OCI-LY3 (cell line): Measurements from ENCODE around the gene LBP.
"Not testable (repeated sequence)": the region's sequence is repeated elsewhere in the genome, so short reads cannot be mapped to it uniquely, and the experiment has no call there.

ENCODE experiments used
- H2AFZ ChIP-seq: fragments of 200-600, 300-600 bp; shearing (Covaris generic); 2 replicates; pipeline ENCODE4 v1.6.0; 2014; ENCODE audit warnings: antibody characterized with exemption, low read depth, low read length
- H3K27ac ChIP-seq: fragments of 200-600, 300-600 bp; sonication (generic); 2 replicates; pipeline ENCODE4 v1.5.1; 2014; ENCODE audit warnings: mild to moderate bottlenecking, low read length, moderate library complexity, mixed read lengths
- H3K27me3 ChIP-seq: fragments of 200-600, 300-600 bp; sonication (generic); 2 replicates; pipeline ENCODE4 v1.6.1; 2014; ENCODE audit warnings: low read depth, low read length, mixed read lengths
- H3K36me3 ChIP-seq: fragments of 200-600, 300-600 bp; sonication (generic); replicated peaks from 2 replicates; pipeline ENCODE3; 2014; ENCODE audit warnings: low read depth, low read length, mixed read lengths
- H3K4me1 ChIP-seq: fragments of 300-600, 200-600 bp; sonication (generic); 2 replicates; pipeline ENCODE4 v1.6.1; 2014; ENCODE audit warnings: low read length, mixed read lengths
- H3K4me2 ChIP-seq: fragments of 200-600, 300-600 bp; sonication (generic); 2 replicates; pipeline ENCODE4 v1.6.1; 2014; ENCODE audit warnings: low read length, mixed read lengths
- H3K4me3 ChIP-seq: fragments of 300-600, 200-600 bp; sonication (generic); 2 replicates; pipeline ENCODE4 v1.5.1; 2014; ENCODE audit warnings: antibody characterized with exemption, mild to moderate bottlenecking, low read length, moderate library complexity
- H3K79me2 ChIP-seq: fragments of 300-600, 200-600 bp; shearing (Covaris generic); 2 replicates; pipeline ENCODE4 v1.6.1; 2014; ENCODE audit warnings: mild to moderate bottlenecking, low read length, mixed read lengths
- H3K9ac ChIP-seq: fragments of 300-600, 200-600 bp; shearing (Covaris generic); 2 replicates; pipeline ENCODE4 v1.6.0; 2014; ENCODE audit warnings: mild to moderate bottlenecking, low read length, moderate library complexity
- H3K9me3 ChIP-seq: fragments of 200-600, 300-600 bp; shearing (Covaris generic); 2 replicates; pipeline ENCODE4 v1.6.1; 2014; ENCODE audit warnings: low read length, mixed read lengths; ENCODE audit not compliant: insufficient read depth
- H4K20me1 ChIP-seq: fragments of 200-600, 300-600 bp; sonication (generic); 2 replicates; pipeline ENCODE4 v1.6.1; 2016; ENCODE audit warnings: low read length, mixed read lengths; ENCODE audit not compliant: insufficient read depth
- EZH2phosphoT487 ChIP-seq: fragments of 200-600 bp; shearing (Covaris generic); IDR thresholded peaks from 2 replicates; pipeline ENCODE4 v1.6.1; 2018; ENCODE audit warnings: antibody characterized with exemption, mixed run types, low read depth
- TF ChIP-seq, protein P1 (sequence below): fragments of 200-600, 300-600 bp; sonication (generic); IDR thresholded peaks from 2 replicates; pipeline ENCODE4 v1.5.1; 2014; ENCODE audit warnings: antibody characterized with exemption, low read length, low read depth

The LBP gene

DNA sequence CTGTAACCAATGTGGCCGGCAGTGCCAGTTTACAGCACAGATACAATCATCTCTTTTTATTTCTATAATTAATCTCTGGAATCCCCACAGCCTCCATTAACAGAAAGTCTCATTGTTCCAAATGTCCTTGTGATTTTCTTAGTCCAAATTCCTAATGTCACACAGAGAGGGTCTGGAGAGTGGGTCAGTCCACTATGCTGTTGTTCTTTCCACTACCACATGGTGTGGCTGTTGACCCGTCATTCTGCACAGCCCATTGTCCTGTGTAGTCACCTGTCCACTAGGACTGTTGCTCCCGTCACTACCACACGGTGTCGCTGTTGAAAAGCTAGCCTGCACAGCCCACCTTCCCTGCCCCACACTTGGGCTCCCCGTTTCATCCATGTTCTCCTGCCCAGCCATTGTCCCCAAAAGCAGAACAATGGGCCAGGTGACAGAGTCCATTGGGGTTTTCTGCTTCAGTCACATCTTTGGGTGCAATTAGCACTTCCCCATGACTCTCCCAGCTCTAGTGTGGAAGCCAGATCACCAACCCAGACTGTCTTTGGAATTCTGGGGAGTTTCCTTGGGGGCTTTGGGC lies 8.6 kb upstream of the LBP start:
- Histone ChIP-seq H3K4me3 (no peak overlapping the region), H3K27me3 (peaks cover 53% of the 10 kb centered on the region), H2AFZ (no peak overlapping the region), H3K4me2 (no peak overlapping the region), H3K9me3 (no peaks in the 10 kb centered on the region), H3K27ac (no peak overlapping the region), H4K20me1 (no peaks in the 10 kb centered on the region; the same call in 1 of the 2 replicates), H3K4me1 (no peaks in the 10 kb centered on the region), H3K36me3 (no peaks in the 10 kb centered on the region), H3K9ac (no peak overlapping the region), H3K79me2 (no peaks in the 10 kb centered on the region)
- TF ChIP-seq EZH2phosphoT487 = no peak
- TF ChIP-seq, protein P1, sequence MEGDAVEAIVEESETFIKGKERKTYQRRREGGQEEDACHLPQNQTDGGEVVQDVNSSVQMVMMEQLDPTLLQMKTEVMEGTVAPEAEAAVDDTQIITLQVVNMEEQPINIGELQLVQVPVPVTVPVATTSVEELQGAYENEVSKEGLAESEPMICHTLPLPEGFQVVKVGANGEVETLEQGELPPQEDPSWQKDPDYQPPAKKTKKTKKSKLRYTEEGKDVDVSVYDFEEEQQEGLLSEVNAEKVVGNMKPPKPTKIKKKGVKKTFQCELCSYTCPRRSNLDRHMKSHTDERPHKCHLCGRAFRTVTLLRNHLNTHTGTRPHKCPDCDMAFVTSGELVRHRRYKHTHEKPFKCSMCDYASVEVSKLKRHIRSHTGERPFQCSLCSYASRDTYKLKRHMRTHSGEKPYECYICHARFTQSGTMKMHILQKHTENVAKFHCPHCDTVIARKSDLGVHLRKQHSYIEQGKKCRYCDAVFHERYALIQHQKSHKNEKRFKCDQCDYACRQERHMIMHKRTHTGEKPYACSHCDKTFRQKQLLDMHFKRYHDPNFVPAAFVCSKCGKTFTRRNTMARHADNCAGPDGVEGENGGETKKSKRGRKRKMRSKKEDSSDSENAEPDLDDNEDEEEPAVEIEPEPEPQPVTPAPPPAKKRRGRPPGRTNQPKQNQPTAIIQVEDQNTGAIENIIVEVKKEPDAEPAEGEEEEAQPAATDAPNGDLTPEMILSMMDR = peak; percentile 48

DNA sequence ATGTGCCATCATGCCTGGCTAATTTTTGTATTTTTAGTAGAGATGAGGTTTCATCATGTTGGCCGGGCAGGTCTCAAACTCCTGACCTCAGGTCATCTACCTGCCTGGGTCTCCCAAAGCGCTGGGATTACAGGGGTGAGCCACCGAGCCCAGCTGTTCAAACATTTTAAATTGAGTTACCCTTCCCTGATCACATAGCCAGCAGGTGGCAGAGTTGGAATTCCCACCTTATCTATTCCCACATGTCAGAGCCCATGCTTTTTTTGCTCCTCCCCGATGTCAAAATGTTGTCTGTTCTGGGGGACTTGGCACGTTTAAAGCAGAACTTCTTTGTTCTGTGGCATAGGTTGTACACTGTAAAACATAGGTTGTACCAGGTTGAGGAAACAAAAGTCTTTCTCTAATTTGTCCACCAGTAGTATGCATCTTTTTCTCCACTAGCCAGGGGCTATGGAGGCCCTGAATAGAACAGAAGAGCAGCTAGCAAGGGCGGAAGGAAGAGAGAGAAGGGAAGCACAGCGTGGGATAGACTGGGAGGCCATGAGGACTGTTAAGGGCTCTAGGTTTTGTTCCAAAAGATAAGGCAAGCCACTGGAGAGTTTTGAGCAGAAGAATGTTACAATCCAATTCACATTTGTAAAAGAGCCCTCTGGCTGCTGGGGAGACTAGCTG lies 7.3 kb upstream of the LBP start:
- Histone ChIP-seq H2AFZ (no peak overlapping the region), H3K36me3 (no peaks in the 10 kb centered on the region), H3K27ac (no peak overlapping the region), H3K9me3 (no peaks in the 10 kb centered on the region), H3K4me3 (no peak overlapping the region), H3K4me1 (no peaks in the 10 kb centered on the region), H4K20me1 (no peaks in the 10 kb centered on the region; the same call in 1 of the 2 replicates), H3K79me2 (no peaks in the 10 kb centered on the region), H3K4me2 (no peak overlapping the region), H3K27me3 (peaks cover 49% of the 10 kb centered on the region), H3K9ac (no peak overlapping the region)
- TF ChIP-seq EZH2phosphoT487 = no peak
- TF ChIP-seq, protein P1 = peak; percentile 44

DNA sequence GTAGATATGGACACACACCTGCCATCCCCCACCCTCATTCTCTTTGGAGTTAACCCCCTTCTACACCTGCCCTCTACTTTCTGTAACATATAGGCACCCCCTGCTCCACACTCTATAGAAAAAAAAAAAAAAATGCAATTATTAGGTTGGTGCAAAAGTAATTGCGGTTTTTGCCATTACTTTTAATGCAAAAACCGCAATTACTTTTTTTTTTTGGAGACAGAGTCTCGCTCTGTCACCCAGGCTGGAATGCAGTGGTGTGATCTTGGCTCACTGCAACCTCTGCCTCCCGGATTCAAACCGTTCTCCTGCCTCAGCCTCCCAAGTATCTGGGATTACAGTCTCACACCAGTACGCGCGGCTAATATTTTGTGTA lies 6.8 kb upstream of the LBP start:
- H3K4me3 ChIP-seq, H2AFZ ChIP-seq, H3K4me1 ChIP-seq, H4K20me1 ChIP-seq, H3K4me2 ChIP-seq, H3K36me3 ChIP-seq, H3K9ac ChIP-seq, H3K27ac ChIP-seq, H3K9me3 ChIP-seq, H3K79me2 ChIP-seq: not testable (repeated sequence)
- peaks cover 45% of the 10 kb centered on the region for H3K27me3 ChIP-seq

DNA sequence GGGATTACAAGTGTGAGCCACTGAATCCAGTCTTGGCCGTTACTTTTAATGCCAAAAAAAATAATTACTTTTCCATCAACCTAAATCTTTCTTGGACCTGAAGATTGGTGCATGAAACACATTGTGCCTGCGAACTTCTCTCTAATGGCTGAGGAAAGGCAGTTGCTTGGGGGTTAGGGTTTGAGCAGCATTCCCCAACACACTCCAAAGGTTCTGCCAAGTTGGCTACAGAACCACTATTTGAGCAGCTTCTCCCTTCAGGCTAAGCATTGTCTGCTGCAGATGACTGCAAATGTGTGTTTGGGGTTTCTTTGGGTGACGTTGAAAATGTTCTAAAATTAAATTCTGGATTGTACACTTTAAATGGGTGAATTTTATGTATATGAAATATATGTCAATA lies 6.3 kb upstream of the LBP start:
- Histone ChIP-seq H3K36me3 (no peaks in the 10 kb centered on the region), H3K27me3 (peaks cover 41% of the 10 kb centered on the region), H3K27ac (no peak overlapping the region)

More for the DNA sequence above, 6.3 kb upstream of the LBP start:
- Histone ChIP-seq H3K9me3 (no peaks in the 10 kb centered on the region), H3K9ac (no peak overlapping the region), H2AFZ (no peak overlapping the region), H3K4me2 (no peak overlapping the region), H4K20me1 (no peaks in the 10 kb centered on the region; the same call in 1 of the 2 replicates), H3K79me2 (no peaks in the 10 kb centered on the region), H3K4me3 (no peak overlapping the region), H3K4me1 (no peaks in the 10 kb centered on the region)
- TF ChIP-seq, protein P1 = no peak
- no peak for TF ChIP-seq EZH2phosphoT487
